ENCODE results near the gene RAB3GAP1.

Gene RAB3GAP1

DNA sequence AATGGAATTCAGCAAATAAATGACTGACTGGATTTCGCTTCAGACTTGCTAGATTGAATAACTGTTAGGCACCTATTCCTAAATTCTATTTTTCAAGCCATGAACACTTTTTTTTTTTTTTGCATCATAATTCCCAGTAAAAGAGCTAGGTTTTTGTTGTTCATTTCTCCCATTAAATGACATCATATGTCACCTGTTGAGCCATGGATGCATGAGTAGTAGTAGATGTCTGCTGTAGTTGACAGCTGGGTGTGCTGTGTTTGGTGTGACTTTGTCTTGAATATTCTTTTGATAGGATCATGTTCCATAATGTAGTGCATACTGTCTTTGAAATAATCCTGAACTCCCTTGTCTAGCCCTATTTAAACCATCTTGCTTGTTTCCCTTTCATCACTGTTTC is 115.2 kb downstream of the RAB3GAP1 start:
- DNase-seq = no peak

- DNase-seq = no peak
Measured at GRCh38 chr2:135168204-135168856, 116.2 kb downstream of the RAB3GAP1 start.

GRCh38 chr2:135169900-135170753 is 118.0 kb downstream of the RAB3GAP1 start:
- no peak for DNase-seq

GRCh38 chr2:135174049-135174809 is 122.1 kb downstream of the RAB3GAP1 start:
- DNase-seq = no peak

DNA sequence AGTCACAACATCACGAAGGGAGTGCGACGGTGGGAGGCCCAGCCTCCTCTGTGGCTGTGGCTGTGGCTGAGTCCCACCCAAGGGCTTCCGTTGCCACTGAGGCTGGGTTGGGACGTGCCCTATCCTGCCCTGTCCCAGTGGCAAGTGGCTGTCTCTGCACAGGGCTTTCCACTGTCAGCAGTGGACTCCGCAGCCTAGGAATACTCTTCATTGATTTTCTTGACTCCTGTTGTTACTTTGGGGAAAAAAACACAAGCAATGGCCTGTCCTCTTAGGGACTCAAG is 122.7 kb downstream of the RAB3GAP1 start:
- no peak for DNase-seq

- DNase-seq = no peak
Measured at GRCh38 chr2:135175177-135175576, 123.1 kb downstream of the RAB3GAP1 start.

DNA sequence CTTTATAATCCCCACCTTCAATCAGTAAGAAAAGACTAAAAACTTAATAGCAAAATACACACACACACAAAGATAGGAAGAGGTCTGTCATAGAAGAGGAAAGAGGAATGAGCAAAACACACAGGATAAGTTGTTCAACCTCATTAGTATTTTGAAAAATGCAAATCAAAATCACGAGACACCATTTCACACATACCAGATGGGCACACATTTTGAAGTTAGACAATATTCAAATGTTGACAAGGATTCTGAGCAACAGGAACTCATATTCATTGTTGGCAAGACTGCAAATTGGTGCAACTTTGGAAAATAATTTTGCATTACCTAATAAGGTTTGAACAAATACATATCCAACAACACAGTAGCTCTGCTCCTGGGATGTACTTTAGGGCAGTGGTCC is 127.6 kb downstream of the RAB3GAP1 start:
- no peak for DNase-seq

- DNase-seq = no peak
Measured at GRCh38 chr2:135182190-135182589, 130.1 kb downstream of the RAB3GAP1 start.

DNA sequence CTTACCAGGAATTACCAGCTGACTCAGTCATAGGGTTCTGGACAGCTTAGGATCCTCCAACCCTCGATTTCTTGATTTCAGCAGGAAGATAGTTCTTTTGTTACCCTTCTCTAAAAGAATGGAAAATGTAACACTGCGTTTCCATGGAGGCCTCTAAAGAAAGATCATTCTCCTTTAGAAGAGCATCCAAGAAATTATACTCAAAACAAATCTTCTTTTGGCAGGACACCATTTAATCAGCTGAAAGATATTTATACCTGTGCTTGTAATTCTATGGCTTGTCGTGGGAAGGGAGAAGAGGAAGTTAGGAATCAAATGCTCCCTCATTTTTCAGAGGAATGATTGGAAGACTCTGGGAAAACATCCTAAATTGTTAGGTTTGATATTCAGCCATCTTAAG is 130.5 kb downstream of the RAB3GAP1 start:
- DNase-seq = no peak

DNA sequence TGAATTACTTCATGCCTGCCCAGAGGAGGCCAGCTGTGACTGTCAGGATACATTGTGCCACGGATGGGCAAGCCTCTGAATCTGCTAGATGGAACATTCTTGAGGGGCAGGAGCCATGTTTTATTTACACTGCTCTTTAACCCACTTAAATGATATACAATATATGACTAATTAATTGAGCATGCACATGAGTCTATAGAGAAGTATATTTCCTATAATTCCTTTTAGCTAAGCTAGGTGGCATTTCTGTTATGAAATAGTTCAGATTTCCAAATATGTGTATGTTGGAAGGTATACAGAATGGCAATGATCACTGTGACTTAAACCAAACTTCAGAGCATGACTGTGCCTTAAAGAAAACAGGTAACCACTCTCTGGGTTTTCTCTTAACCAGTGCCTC is 131.7 kb downstream of the RAB3GAP1 start:
- no peak for DNase-seq

GRCh38 chr2:135186054-135186453 is 134.0 kb downstream of the RAB3GAP1 start:
- DNase-seq = no peak

- no peak for DNase-seq
Measured at GRCh38 chr2:135187270-135187669, 135.2 kb downstream of the RAB3GAP1 start.

DNA sequence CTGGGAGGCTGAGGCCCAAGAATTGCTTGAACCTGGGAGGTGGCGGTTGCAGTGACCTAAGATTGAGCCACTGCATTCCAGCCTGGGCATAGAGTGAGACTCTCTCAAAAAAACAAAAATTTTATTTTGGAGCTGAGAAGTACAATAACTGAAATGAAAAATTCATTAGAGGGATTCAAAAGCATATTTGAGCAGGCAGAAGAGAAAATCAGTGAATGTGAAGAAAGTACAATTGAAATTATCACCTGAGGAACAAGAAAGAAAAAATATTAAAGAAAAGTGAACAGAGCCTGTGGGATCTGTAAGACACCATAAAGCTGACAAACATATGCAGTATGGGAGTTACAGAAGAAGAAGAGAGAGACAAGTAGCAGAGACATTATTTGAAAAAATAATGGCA is 137.1 kb downstream of the RAB3GAP1 start:
- DNase-seq = no peak

DNA sequence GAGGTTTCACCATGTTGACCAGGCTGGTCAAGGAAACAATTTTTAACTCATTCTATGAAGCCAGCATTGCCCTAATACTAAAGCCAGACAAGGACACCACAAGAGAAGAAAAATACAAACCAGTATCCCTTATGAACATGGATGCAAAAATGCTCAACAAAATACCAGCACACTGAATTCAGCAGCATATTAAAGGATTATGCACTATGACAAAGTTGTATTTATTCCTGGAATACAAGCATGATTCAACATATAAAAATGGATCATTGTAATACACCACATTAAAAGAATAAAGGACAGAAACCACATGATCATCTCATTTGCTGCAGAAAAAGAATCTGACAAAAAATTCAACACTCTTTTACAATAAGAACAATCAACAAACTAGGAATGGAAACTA is 138.7 kb downstream of the RAB3GAP1 start:
- DNase-seq = no peak

DNA sequence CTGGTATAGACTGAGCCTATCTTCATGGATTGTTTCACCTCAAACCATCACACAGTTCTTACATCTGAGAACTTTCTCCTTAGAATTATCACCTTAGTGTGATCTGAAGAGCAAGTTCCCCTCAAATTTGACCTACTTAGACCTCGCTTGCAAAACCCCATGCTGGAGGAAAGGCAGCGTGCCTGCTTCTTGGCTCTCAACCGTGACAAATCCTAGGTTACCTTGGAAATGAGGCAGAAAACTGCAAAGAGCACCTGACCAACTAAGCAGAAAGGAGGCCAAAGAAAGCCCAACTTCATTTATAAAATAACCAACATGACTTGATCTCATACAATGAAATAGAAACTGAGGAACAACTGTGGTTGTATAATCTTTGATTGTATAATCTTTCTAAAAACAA is 146.4 kb downstream of the RAB3GAP1 start:
- DNase-seq = no peak

GRCh38 chr2:135202751-135203150 is 150.7 kb downstream of the RAB3GAP1 start:
- no peak for DNase-seq

DNA sequence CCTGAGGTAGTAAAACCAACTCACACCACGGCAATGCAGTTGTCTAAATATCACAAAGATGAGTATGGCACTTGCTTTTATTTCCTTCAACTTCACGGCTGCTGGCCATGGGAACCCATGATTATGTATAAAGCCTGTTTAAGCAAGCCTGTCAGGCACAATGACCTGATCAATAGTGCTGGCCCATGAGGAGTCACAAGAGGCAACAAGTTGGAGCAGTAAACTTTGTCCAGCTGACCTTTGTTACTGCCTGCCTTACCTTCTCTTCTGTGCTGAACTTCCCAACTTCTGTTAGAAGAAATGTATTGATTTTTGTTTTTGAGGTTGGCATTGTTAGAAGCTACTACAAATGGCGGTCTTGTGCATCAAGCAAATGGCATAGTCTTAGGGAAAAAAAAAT is 151.9 kb downstream of the RAB3GAP1 start:
- no peak for DNase-seq

DNA sequence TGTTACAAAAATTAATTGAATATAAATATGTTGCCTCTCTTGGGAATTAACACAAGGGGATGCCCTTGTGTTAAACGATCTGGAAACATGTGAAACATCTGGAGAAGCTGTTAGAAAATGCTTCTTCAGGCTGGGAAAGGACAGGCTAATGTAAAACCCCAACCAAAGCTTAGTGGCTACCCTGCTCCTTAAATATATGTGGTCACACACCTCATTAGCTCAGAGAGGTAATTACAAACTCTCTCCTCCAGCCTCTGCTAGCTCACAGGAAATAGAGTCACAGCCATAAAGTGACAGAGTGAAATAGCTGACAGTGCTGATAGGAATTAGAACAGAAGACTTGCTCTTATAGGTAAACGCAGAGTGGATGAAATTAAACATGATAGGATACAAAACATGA is 155.9 kb downstream of the RAB3GAP1 start:
- DNase-seq = no peak

DNA sequence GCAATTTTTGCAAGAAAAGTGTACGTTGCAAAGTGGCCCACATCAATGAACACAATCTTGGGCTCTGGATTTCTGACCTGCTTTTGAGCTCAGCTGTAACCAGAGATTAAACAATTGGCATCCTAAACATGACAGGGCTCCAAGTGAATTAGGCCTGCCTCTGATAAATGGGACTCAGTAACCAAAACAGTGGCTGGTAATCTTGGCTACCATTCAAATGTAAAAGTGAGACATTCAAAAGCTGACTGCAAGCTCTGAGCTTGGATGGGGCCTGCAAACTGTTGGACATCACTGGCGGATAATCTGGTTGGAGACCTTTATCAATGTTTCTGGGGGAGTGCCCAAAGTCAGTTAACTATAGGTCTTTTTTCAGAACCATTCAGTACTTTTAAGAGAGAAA is 160.7 kb downstream of the RAB3GAP1 start:
- DNase-seq = no peak

DNA sequence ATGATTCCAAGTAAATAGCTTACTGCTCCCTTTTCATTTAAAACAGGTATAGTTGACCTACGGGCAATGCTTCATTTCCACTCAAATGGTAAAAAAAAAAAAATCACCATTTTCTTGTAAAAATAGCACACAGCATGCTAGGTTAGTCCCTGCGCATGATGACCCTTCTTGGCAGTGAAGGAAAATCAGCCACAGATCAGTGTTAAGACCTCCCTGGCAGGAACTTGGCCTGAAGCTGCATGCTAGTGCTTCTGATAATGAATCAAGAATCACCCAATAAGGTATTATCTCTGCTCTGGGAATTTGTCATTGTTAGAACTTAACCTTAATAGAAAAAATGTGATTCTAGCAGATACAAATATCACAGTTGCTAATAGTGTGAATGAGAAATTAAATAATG is 166.3 kb downstream of the RAB3GAP1 start:
- no peak for DNase-seq

DNA sequence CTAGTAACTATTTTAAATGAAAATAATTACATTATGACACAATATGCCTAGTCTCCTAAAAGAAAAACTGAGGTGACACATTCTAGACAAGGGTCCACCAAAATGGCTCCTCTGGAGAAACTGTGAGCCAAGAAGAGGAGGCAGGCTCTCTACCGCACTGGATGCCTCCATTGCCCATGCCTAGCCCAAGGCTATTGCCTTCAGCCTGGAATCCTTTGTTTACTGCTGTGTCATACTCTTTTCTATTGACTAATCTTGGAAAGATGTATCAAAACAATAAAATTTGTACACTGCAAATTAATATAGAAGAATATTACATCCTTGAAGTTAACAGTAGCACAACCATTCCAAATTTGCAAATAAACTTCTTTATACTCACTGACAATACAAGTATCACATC is 167.1 kb downstream of the RAB3GAP1 start:
- no peak for DNase-seq
